K562 (cell line): ENCODE measurements around the gene MMP17. TPM values are rescaled to one million over a fixed set of nuclear protein-coding genes. Genes with fewer than 3 reads are reported as not detected.
A peak's percentile ranks its signal among the peaks of the same experiment; 100 is the strongest.

Experiments used
- ATAC-seq: fragments of 200-7000 bp; cut with Tn5 transposase; 3 replicates; pipeline ENCODE4 v1.9.1; 2020; ENCODE audit warnings: moderate library complexity
- BruUV-seq: library from RNA; stranded (reverse); fragments of 400-500 nt; replicated peaks from 2 replicates; lab custom pipeline; 2021; lab: Mats Ljungman, UMichigan
- CTCF ChIA-PET: fragments of 300-600 bp; formaldehyde crosslinking; extraction: SDS; loops from one replicate; lab custom pipeline; 2021; ENCODE audit warnings: low intra/inter-chr PET ratio; lab: Yijun Ruan, JAX
- POLR2A ChIA-PET: fragments of 300-600, 350-650 bp; sonication (Branson Sonifier 250); formaldehyde crosslinking; extraction: SDS; loops from one replicate; lab custom pipeline; 2021; ENCODE audit warnings: antibody characterized with exemption, inconsistent platforms; lab: Yijun Ruan, JAX
- DNase-seq, 4 experiments: peaks; one replicate each; pipeline versions ENCODE4 v3.0.0 to v3.0.0-alpha.2; 2011 to 2018; ENCODE audit warnings: low spot score in 3 of 4, mixed read lengths in 3 of 4; ENCODE audit errors: extremely low read depth in 1 of 4
- FAIRE-seq: peaks from 2 replicates; lab custom pipeline; 2011; peaks lifted over from hg19 to GRCh38; lab: Jason Lieb, UNC
- H2AFZ ChIP-seq: 2 replicates; pipeline ENCODE4 v1.6.0; 2011; ENCODE audit warnings: low read depth, low read length, control low read depth, inconsistent platforms
- H3K27ac ChIP-seq: fragments of 200-600 bp; 3 replicates; pipeline ENCODE4 v1.8.0; 2011; ENCODE audit warnings: low read depth, mild to moderate bottlenecking, control low read depth, inconsistent platforms, low read length, moderate library complexity, mixed read lengths; ENCODE audit errors: extremely low read depth
- H3K27me3 ChIP-seq, 2 experiments: fragments of 300-600 bp in 1 of 2; 2 replicates in 1 of 2; 3 replicates in 1 of 2; pipeline versions ENCODE4 v1.6.0 to v1.8.0; 2011; ENCODE audit warnings: inconsistent platforms in 2 of 2, low read length in 2 of 2, mild to moderate bottlenecking in 1 of 2, mixed read lengths in 1 of 2, moderate library complexity in 1 of 2; ENCODE audit not compliant: control insufficient read depth in 2 of 2, insufficient read depth in 2 of 2
- H3K36me3 ChIP-seq: fragments of 300-600 bp; 3 replicates; pipeline ENCODE4 v1.8.0; 2011; ENCODE audit warnings: mild to moderate bottlenecking, low read length, inconsistent platforms; ENCODE audit not compliant: control insufficient read depth, insufficient read depth
- H3K4me1 ChIP-seq, 2 experiments: fragments of 200-600 bp in 1 of 2; replicated peaks in 1 of 2; 2 replicates in 1 of 2; 3 replicates in 1 of 2; pipeline versions ENCODE4 v1.5.1 to v1.8.0; 2011; ENCODE audit warnings: inconsistent platforms in 2 of 2, low read length in 2 of 2, mild to moderate bottlenecking in 1 of 2, mixed read lengths in 1 of 2, moderate library complexity in 1 of 2; ENCODE audit not compliant: control insufficient read depth in 2 of 2, insufficient read depth in 2 of 2
- H3K4me2 ChIP-seq: 2 replicates; pipeline ENCODE4 v1.6.1; 2011; ENCODE audit warnings: low read length, control low read depth, inconsistent platforms, mixed read lengths; ENCODE audit not compliant: insufficient read depth
- H3K4me3 ChIP-seq: fragments of 200-600 bp; sonication (generic), shearing (Covaris generic); 2 replicates; pipeline ENCODE4 v1.5.1; 2016; ENCODE audit warnings: control low read depth, inconsistent platforms
- H3K79me2 ChIP-seq: fragments of 200-600 bp; 3 replicates; pipeline ENCODE4 v1.8.0; 2011; ENCODE audit warnings: low read length, inconsistent platforms; ENCODE audit not compliant: control insufficient read depth, insufficient read depth
- H3K9ac ChIP-seq, 2 experiments: 2 replicates each; pipeline versions ENCODE4 v1.6.0 to v1.6.1; 2011; ENCODE audit warnings: low read depth in 2 of 2, low read length in 2 of 2, control low read depth in 1 of 2, inconsistent platforms in 1 of 2, mild to moderate bottlenecking in 1 of 2, mixed read lengths in 1 of 2; ENCODE audit not compliant: insufficient read depth in 1 of 2
- H3K9me1 ChIP-seq: one replicate; pipeline ENCODE4 v1.6.0; 2011; ENCODE audit warnings: inconsistent platforms, mild to moderate bottlenecking, low read length, moderate library complexity; ENCODE audit not compliant: control insufficient read depth, insufficient read depth
- H3K9me3 ChIP-seq: replicated peaks from 2 replicates; pipeline ENCODE4 v1.5.1; 2011; ENCODE audit warnings: low read depth, low read length, inconsistent platforms; ENCODE audit not compliant: control insufficient read depth, insufficient read depth
- H4K20me1 ChIP-seq: replicated peaks from 2 replicates; pipeline ENCODE4 v1.6.1; 2011; ENCODE audit warnings: low read length, inconsistent platforms, mixed read lengths; ENCODE audit not compliant: control insufficient read depth, insufficient read depth
- C11orf30 ChIP-seq: fragments of 450-650 bp; IDR thresholded peaks from 2 replicates; pipeline ENCODE4 v1.6.1; 2016; ENCODE audit warnings: low read depth, mild to moderate bottlenecking
- IRF9 ChIP-seq: fragments of 450-650 bp; IDR thresholded peaks from 2 replicates; pipeline ENCODE4 v1.6.1; 2016; ENCODE audit warnings: missing biosample characterization, missing genetic modification characterization
- NFIC ChIP-seq: fragments of 450-650 bp; IDR thresholded peaks from 2 replicates; pipeline ENCODE4 v1.6.1; 2017; ENCODE audit warnings: mild to moderate bottlenecking, inconsistent platforms
- PHB ChIP-seq: fragments of 250-450 bp; sonication (Bioruptor Pico); IDR thresholded peaks from 2 replicates; pipeline ENCODE4 v1.5.0; 2021
- PPARD ChIP-seq: fragments of 250-450 bp; sonication (Bioruptor Pico); IDR thresholded peaks from 2 replicates; pipeline ENCODE4 v1.8.0; 2022; ENCODE audit warnings: inconsistent platforms, mild to moderate bottlenecking, moderate library complexity
- ZNF224 ChIP-seq: sonication (generic); formaldehyde crosslinking; IDR thresholded peaks from 2 replicates; pipeline ENCODE4 v1.8.0; 2022; ENCODE audit warnings: mild to moderate bottlenecking, missing genetic modification reagents
- WGBS: fragments of 100-300 bp; shearing (Covaris generic); methylation state at CpG from one replicate; pipeline ENCODE4 v1.1.6; 2016; ENCODE audit warnings: low coverage, mixed read lengths; ENCODE audit not compliant: insufficient coverage; ENCODE audit errors: missing lambda C conversion rate; 5-methylcytosine and 5-hydroxymethylcytosine counted together
- in situ Hi-C: fragments of 300-500 bp; cut with MboI; formaldehyde crosslinking; loops from 4 replicates; pipeline ENCODE4 v1.15.0; 2018; ENCODE audit warnings: inconsistent platforms, mixed read lengths
- intact Hi-C: fragments of 100-400 bp; cut with micrococcal nuclease; formaldehyde crosslinking; loops from 2 replicates; pipeline ENCODE4 v1.14.2; 2022
- polyA plus RNA-seq, 8 experiments: library from polyadenylated mRNA; depleted of rRNA in 4 of 8; stranded (reverse) in 5 of 8; unstranded in 3 of 8; fragments of >200 nt; fragmentation: Nextera tagmentation in 2 of 8; fragmentation: Illumina TruSeq in 1 of 8; extraction: Ambion mirVana in 2 of 8; extraction: Trizol in 1 of 8; gene quantifications; 2 replicates each; pipeline versions ENCODE4 v1.2.1 to v1.2.3, GENCODE V29; 2011 to 2014; ENCODE audit warnings: inconsistent platforms in 1 of 8, missing spikeins in 1 of 8
- total RNA-seq, 7 experiments: library from RNA; depleted of rRNA in 6 of 7; stranded (reverse); fragments of >200 nt in 6 of 7; fragmentation: Illumina TruSeq in 2 of 7; extraction: Trizol in 2 of 7; gene quantifications; 2 replicates each; pipeline versions ENCODE4 v1.2.1 to v1.2.3, GENCODE V29; 2011 to 2021; ENCODE audit warnings: low replicate concordance in 1 of 7

MMP17 gene
- total and polyA plus RNA-seq, 9 of the 15 experiments (the other 6 are each of a cell fraction or from before 2014, with no cell fraction given) = 1.1 to 21.2 (median 17.1) TPM; not detected in 2

- H3K79me2 ChIP-seq = no peaks in the 10 kb centered on the region
- H2AFZ ChIP-seq = no peak overlapping the region
- no peak overlapping the region for H3K9ac ChIP-seq
- no peaks in the 10 kb centered on the region for H3K36me3 ChIP-seq
- peaks cover 0 to 36% of the 10 kb centered on the region in 2 experiments; a peak in 2 of 5 replicates for H3K4me1 ChIP-seq
- H3K27me3 ChIP-seq = no peaks in the 10 kb centered on the region
- no peak for ATAC-seq
- no peaks in the 10 kb centered on the region for H3K9me1 ChIP-seq
- no peaks in the 10 kb centered on the region for H3K9me3 ChIP-seq
- CTCF ChIA-PET = no interaction called here
- no peak overlapping the region for H3K4me2 ChIP-seq
- BruUV-seq = no TSS peak
- POLR2A ChIA-PET = interaction anchor here (1.2 kb wide), 1 partner anchor 16 kb away, joined by 3 read pairs; no protein-coding TSS in a partner anchor
- DNase-seq = no peak
- 74% methylated on average over 17 of the region's 25 CpGs for WGBS
- FAIRE-seq = no peak
- H3K4me3 ChIP-seq = no peak overlapping the region
- in situ Hi-C loops = no loop called here
- TF ChIP-seq NFIC (peak; percentile 67), ZNF224 (CRISPR knock-in tag) (no peak), PPARD (CRISPR knock-in tag) (no peak), IRF9 (tag) (no peak), C11orf30 (no peak), PHB (no peak)
- no peaks in the 10 kb centered on the region for H4K20me1 ChIP-seq
- no peak overlapping the region for H3K27ac ChIP-seq
- intact Hi-C loops = no loop called here
Observed at GRCh38 chr12:131844656-131845055, 16.5 kb downstream of the MMP17 start.
